HG02642 (cell line): ENCODE results near the gene NOL9.
A peak's percentile ranks its signal among the peaks of the same experiment; 100 is the strongest.

Source experiments
- ATAC-seq: cut with Tn5 transposase; IDR thresholded peaks from one replicate; pipeline ENCODE4 v1.9.1; 2021; ENCODE audit warnings: mild to moderate bottlenecking; ENCODE audit not compliant: unreplicated experiment, poor library complexity

The NOL9 gene

DNA sequence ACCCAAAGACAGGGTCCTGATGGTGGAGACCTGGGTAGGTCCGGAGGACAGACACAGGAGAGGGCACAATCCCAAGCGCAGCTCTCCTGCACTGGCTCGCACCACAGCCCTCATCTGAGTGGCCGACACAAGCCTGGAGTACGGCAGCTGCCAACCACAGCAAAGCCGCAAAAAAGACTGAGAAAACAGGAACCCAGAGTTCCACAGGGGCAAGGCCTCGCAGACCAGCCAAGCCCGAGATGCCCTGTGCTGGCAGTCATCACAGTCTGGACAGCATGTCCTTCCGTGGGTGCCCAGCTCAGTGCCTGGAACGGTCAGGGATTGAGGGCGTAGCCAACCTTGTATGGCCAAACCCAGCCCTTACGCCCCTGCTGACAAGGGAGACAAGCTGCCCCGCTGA is 36.9 kb upstream of the NOL9 start:
- ATAC-seq = no peak

DNA sequence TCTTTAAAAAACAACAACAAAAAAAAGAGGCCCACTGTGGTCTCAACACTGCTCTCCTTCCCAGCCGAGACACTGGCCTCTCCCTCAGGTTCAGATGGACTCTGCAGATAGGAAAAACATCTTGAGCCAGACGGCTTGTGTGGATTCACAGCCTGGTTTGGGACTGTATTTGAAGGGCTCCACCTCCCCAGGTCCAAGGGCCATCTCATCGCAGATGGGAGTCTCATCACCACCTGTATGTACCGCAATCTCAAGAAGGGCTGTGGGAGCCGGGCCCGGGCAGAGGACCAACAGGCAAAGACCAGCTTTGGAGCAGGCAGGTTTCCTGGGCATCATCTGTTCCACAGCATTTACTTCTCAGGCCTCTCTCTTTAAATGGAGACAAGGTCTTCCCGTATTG is 35.7 kb upstream of the NOL9 start:
- ATAC-seq = no peak

DNA sequence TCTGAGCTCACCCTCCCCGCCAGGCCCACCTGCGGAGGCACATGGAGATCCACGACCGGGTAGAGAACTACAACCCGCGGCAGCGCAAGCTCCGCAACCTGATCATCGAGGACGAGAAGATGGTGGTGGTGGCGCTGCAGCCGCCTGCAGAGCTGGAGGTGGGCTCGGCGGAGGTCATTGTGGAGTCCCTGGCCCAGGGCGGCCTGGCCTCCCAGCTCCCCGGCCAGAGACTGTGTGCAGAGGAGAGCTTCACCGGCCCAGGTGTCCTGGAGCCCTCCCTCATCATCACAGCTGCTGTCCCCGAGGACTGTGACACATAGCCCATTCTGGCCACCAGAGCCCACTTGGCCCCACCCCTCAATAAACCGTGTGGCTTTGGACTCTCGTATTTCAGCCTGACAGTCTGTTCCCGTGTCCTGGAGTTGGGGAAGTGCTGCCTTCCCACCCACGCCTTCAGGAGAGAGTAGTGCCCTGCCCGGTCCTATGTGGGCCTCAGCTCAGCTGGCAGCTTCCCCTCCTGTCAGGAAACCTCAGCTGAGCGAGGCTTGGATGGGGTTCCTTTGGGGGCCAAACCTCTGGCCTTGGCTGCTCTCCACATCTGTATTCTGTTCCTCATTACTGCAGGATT is 34.7 kb upstream of the NOL9 start:
- no peak for ATAC-seq

DNA sequence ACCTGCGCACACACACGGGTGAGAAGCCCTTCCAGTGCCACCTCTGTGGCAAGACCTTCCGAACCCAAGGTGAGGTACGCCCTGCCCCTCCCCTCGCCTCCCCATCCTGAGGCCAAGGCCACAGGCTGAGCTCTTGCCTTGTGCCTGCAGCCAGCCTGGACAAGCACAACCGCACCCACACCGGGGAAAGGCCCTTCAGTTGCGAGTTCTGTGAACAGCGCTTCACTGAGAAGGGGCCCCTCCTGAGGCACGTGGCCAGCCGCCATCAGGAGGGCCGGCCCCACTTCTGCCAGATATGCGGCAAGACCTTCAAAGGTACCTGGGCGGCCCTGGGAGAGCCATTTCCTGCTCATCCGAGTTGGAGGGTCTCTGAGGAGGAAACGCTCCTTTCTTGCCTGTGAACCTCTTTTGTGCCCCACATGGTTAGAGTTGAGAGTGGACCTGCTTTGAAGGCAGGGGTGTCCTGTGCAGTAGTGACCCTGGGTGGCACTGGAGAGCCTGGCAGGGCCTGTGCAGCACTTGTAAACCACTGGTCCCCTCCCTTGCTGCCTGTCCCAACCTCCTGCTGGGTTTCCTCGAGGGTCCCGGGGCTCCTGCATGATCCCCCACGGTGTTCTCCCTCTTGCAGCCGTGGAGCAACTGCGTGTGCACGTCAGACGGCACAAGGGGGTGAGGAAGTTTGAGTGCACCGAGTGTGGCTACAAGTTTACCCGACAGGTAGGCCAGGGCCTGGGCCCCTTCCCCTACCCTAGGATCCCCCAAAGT is 34.0 kb upstream of the NOL9 start:
- ATAC-seq = no peak

DNA sequence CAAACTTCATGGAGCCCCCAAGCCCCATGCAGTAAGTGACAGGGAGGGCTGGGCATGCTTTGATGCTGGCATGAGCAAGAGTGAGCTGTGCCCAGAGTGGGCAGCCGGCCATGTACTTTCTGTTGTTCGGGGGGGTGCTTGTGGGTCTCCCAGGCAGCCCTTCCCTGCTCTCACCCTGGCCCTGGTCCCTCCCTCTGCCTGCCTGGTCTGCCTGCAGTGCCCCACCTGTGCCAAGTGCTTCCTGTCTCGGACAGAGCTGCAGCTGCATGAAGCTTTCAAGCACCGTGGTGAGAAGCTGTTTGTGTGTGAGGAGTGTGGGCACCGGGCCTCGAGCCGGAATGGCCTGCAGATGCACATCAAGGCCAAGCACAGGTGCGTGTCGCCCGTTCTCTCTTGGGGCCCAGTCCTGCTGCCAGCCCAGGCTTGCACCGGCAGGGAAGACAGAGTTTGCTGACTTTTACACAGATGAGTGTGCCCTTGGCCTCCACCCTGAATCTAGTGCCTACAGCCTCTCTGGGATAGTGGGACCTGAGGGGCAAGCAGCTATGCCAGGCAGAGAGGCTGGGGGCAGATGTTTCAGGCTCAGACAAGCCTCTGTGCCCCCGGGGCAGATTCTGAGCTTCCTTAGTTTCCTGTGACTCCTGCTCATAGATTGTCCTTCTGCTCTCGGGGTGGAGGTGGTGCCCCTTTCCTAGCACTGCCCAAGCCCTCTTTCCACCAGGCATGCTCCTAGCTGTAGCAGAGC is 33.1 kb upstream of the NOL9 start:
- no peak for ATAC-seq

DNA sequence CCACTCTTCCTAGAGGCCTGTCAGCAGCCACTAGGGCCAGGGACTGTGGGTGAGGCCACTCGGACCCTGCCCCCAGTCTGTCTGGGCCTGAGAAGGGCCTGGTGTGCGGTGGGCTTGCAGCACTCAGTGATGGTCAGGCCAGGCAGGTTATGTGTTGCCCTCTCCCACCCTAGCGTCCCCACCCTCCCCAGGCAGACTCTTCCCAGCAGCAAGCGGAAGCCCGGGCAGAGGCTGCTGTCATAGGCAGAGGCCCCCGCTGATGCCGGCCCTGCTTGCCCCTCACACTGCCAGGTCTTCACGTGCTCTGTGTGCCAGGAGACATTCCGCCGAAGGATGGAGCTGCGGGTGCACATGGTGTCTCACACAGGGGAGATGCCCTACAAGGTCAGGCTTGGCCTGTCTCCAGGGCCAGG is 32.1 kb upstream of the NOL9 start:
- no peak for ATAC-seq

DNA sequence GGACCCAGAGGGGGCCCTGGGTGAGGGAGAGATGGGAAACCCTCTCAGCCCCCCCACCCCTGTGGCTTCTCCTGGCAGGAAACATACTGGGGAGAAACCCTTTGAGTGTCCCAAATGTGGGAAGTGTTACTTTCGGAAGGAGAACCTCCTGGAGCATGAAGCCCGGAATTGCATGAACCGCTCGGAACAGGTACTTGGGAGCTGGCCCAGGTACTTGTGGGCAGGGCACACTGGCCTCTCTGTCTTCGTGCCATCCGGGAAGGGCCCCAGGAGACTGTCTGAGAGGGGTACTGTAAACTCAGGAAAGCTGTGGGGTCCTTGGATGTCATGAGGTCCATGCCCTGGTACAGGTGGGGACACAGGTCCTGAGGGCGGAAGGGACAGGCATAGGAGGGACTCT is 31.5 kb upstream of the NOL9 start:
- ATAC-seq = no peak

DNA sequence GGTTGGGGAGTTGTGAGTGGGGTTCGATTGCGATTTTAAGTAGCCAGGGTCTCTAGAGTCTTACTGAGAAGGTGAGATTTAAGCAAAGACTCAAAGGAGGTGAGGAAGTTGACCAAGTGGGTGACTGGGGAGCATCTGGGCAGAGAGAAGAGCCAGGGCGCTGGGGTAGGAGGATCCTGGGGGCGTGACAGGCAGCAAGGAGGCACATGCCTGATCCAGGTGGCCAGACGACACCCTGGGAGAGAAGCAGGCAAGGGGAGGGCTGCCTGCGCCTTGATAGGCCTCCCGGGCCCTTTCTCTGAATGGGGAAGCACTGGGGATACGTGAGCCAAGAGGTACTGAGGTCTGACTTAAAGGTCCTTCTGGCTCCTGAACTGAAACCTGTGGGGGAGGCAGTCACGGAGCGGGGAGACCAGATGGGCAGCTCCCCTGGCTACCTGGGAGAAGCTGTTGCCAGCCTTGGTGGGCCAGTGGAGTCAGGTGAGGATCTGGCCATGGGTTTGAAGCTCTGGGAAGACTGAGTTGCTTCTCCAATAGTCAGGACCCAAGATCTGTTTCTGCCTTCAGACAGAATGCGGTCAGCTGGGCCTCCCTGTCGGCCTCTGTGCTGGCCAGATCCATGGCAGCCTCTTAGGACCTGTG is 30.9 kb upstream of the NOL9 start:
- no peak for ATAC-seq

DNA sequence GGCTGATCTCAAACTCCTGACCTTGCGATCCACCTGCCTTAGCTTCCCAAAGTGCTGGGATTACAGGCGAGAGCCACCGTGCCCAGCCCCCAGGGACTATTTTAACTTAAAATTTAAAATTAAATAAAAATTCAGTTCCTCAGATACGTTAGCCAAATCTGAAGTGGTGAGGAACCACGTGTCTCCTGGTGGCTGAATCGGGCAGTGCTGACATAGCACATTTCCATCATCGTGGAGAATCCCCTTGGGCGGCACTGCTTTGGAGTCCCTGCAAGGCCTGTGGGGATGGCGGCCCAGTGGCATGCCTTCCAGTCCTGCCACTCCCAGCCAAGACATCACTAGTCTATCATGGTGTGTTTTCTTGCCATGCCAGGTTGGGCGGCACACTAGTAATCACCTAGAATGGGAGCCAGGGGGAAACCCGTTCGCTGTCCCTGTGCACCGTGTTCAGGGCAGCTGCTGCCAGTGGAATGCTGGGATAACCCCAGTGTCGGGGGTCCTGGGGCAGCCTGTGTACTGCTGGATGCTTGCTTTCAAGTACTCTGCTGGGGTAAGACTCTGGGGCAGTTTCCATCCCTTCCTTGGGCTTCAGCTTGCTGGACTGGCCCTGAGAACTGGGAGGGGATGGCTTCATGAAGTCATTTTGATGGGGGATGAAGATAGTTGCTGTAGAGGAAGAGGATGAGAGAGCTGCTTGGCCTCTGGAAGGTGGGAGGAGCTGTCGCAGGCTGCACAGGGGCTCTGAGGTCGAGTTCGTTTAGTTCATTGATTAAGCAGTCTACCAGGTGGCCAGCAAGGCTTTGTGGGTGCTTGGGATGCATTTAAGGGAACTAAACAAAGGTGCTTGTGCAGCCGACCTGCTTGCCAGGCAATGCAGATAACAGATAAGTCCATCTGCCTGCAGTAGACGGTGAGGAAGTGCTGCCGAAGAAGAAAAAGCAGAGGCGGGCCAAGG is 30.1 kb upstream of the NOL9 start:
- ATAC-seq = no peak

DNA sequence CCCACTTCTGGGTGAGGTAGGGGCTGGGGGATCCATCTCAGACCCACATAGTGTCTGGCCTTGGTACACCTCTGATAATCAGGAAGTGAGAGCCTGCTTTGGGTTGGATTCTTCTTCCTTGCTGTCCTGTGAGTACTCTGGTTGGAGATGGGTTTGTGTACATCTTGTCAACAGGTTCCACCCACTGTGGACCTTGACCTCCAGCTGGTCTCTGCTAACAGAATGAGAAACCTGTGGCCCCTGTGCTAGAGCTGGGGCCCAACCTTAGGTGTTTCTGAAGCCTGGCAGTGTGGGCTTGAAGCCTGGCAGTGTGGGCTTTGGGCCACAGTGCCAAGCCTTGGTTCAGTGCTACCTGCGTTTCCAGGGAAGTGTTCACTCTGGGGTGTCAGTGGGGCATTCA is 28.1 kb upstream of the NOL9 start:
- no peak for ATAC-seq

DNA sequence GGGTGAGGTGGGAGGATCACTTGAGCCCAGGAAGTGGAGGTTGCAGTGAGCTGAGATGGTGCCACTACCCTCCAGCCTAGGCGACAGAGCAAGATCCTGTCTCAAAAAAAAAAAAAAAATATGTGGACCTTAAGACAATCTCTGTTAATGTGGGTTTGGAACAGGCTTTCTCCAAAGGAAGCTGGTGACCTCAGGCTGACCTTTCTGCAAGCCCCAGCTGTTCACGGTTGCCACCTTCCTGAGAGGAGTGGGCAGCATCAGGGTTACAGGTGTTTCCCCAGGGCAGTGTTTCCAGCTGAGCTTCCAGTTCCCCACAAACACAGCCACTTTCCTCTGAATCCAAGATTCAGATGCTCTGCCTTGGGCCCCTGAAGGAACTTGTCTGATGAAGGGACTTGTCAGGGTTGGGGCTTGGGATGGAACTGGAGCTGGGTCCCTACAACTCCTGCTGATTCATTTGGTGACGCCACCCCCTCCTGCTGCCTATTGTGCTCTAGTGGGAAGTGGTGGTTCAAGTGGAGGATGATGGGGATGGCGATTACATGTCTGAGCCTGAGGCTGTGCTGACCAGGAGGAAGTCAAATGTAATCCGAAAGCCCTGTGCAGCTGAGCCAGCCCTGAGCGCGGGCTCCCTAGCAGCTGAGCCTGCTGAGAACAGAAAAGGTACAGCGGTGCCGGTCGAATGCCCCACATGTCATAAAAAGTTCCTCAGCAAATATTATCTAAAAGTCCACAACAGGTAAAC is 27.4 kb upstream of the NOL9 start:
- ATAC-seq = no peak

DNA sequence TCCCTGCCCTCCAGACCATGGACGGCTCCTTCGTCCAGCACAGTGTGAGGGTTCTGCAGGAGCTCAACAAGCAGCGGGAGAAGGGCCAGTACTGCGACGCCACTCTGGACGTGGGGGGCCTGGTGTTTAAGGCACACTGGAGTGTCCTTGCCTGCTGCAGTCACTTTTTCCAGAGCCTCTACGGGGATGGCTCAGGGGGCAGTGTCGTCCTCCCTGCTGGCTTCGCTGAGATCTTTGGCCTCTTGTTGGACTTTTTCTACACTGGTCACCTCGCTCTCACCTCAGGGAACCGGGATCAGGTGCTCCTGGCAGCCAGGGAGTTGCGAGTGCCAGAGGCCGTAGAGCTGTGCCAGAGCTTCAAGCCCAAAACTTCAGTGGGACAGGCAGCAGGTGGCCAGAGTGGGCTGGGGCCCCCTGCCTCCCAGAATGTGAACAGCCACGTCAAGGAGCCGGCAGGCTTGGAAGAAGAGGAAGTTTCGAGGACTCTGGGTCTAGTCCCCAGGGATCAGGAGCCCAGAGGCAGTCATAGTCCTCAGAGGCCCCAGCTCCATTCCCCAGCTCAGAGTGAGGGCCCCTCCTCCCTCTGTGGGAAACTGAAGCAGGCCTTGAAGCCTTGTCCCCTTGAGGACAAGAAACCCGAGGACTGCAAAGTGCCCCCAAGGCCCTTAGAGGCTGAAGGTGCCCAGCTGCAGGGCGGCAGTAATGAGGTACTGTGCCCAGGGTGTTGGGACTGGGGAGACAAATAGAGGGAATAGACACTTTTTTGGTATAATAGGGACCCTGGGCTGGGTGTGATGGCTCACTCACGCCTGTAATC is 26.5 kb upstream of the NOL9 start:
- no peak for ATAC-seq

DNA sequence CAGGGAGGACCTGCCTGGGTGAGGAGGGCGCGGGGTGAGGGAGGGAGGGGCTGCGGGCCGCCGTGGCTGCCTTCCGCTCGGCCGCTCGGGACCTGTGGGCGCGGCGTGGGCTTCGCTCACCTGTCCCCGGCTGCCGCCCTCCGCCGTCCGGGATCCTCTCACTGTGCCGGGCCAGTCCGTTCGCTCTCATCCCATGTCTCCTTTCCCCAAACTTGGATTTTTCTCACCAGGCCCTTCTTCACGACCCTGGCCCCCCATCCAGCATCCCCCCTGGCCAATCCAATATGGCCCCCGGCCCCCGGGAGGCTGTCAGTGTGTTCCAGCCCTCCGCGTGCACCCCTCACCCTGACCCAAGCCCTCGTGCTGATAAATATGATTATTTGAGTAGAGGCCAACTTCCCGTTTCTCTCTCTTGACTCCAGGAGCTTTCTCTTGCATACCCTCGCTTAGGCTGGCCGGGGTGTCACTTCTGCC is 25.8 kb upstream of the NOL9 start:
- no peak for ATAC-seq

DNA sequence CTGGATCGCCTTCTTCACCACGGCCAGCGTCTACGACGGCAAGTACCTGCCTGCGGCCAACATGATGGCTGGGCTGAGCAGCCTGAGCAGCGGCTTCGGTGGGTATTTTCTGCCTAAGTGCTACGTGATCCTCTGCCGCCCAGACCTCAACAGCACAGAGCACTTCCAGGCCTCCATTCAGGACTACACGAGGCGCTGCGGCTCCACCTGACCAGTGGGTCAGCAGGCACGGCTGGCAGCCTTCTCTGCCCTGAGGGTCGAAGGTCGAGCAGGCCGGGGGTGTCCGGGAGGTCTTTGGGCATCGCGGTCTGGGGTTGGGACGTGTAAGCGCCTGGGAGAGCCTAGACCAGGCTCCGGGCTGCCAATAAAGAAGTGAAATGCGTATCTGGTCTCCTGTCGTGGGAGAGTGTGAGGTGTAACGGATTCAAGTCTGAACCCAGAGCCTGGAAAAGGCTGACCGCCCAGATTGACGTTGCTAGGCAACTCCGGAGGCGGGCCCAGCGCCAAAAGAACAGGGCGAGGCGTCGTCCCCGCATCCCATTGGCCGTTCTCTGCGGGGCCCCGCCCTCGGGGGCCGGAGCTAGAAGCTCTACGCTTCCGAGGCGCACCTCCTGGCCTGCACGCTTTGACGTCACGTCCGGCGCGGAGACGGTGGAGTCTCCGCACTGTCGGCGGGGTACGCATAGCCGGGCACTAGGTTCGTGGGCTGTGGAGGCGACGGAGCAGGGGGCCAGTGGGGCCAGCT is 25.2 kb upstream of the NOL9 start, which contains the start of gene ZBTB48:
TSS of gene ZBTB48 (plus strand) at position 621 of the 745 bp plus-strand sequence. CDS start 616 bp downstream, outside the sequence.
- ATAC-seq = peak; percentile 96

DNA sequence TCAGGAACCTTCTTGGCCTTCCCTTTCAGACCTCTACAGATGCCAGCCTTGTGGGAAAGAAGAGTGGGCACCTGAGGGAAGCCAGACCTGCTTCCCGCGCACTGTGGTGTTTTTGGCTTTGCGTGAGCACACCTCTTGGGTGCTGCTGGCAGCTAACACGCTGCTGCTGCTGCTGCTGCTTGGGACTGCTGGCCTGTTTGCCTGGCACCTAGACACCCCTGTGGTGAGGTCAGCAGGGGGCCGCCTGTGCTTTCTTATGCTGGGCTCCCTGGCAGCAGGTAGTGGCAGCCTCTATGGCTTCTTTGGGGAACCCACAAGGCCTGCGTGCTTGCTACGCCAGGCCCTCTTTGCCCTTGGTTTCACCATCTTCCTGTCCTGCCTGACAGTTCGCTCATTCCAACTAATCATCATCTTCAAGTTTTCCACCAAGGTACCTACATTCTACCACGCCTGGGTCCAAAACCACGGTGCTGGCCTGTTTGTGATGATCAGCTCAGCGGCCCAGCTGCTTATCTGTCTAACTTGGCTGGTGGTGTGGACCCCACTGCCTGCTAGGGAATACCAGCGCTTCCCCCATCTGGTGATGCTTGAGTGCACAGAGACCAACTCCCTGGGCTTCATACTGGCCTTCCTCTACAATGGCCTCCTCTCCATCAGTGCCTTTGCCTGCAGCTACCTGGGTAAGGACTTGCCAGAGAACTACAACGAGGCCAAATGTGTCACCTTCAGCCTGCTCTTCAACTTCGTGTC is 24.5 kb upstream of the NOL9 start:
- no peak for ATAC-seq

DNA sequence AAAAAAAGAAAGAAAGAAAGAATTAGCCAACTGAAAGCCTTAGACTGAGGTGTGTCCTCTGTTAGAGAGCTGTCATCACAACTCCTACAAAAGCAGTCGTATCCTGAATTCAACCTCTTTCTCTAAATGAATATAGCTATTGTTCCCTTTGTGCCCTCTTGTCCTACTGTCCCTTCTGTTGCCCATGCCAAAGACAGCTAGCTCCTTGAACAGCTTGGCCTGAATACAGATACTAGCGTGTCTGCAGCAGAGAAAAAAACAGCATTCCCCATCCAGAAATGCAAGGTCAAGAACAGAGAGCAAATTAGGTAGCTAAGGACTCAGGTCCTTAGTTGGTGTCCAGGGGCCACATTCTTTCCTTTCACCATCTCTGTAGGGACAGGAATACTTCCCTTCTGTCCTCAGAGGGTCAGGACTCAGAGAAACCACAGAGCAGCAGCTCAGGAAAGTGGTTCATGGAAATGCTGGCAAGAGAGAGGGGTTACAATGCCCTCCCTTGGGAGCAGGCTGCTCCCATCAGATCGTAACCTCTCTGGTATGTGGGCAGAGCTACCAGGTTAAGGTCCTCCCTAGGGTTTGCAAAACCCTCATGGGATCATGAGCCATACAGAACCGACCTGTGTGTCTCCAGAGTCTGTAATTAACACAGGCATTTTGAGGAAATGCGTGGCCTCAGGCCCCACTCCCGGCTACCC is 23.7 kb upstream of the NOL9 start:
- no peak for ATAC-seq
